Mesangial cell (primary cell): ENCODE measurements around the gene ZNF518B. TPM values are rescaled to one million over a fixed set of nuclear protein-coding genes. Genes with fewer than 3 reads are reported as not detected.

Experiments
- total RNA-seq: library from RNA; depleted of rRNA; stranded (reverse); fragments of >200 nt; gene quantifications from 2 replicates; pipeline ENCODE4 v1.2.3, GENCODE V29; 2015

The ZNF518B gene
- 19.6 and 20.9 TPM in 2 replicates for total RNA-seq

GRCh38 chr4:10457255-10457801 is at the start of gene ZNF518B:
TSS of gene ZNF518B (minus strand) at chr4:10457426. CDS start at chr4:10446328, 11,098 bp downstream.

Other genes starting within 250 kb of the ZNF518B start
- not detected in 2 replicates for gene CLNK, start 227.3 kb upstream of the ZNF518B start, total RNA-seq